ENCODE results near the gene SELPLG.

Gene SELPLG

DNA sequence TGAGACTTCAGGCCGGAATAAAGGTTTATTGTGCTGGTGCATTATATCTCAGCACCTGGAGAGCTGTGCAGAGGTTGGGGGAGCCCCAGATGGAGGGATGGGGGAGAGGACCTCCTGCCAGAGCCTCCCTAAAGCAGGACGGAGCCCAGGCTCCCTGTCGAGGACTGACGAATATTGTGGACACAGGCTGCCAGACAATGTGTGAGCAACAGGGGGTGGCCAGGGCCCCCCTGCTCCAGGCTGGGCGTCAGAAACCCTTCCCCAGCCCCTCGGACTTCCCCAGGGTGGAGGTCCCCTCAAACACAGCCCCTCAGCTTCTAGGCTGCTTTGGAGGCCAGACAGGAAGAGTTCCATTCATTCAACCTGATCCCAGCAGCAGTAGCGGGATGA, 43.9 kb downstream of the SELPLG start:
- no peaks in the 10 kb centered on the region for H3K4me1 ChIP-seq (ENCODE audit: control extremely low read depth in 1 of 4, control insufficient read depth in 4 of 4, insufficient read depth in 4 of 4, low read length in 3 of 4)

DNA sequence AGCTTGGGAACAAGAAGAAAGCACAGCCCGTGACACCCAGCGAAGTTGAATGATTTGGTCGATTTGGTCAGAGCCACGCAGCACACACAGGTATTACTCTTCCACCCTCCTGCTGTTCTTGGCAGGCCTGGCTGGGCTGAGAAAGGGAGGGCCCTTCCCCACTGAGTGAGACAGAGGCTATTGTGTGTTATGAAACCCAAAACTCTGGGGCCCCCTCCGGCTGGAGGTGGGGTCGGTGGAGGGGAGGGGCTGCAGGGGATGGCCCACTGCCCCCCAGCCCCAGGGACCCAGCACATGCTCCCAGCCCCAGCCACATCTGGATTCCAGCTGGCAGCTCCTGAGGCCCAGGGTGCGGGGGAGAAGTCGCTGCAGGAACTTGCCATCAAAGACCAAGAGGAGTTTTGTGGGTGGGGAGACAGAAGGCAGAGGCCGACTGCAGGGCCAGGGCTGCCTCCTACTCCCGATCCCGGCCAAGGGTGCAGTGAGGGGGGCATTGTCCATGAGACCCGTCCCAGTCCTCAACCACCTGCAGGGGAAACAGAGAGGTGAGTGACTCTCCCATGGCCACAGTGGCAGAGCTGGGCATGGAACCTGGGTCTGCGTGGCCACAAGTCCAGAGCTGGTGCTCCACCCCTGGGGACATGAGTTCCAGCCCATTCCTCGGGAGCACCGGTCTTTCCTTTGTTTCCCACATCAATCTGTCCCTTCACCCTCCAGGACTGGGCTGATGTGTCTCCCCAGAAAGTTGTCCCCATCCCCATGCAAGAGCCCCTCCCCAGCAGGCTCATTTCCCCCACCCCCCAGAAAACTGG, 44.5 kb downstream of the SELPLG start:
- ChIA-PET CTCF (interaction anchor here (1.1 to 2.1 kb wide), 3 partner anchors 12 to 29 kb away, joined by 3 to 10 read pairs (median 6); no protein-coding TSS in a partner anchor), POLR2A (no interaction called here)
- no peak overlapping the region for H3K4me3 ChIP-seq (ENCODE audit: control insufficient read depth in 1 of 7, extremely low read depth in 1 of 7, insufficient read depth in 4 of 7, low read depth in 2 of 7, low read length in 6 of 7)
- no peaks in the 10 kb centered on the region for H3K9me3 ChIP-seq (ENCODE audit: control extremely low read depth in 1 of 5, control insufficient read depth in 4 of 5, insufficient read depth in 2 of 5, low read depth in 1 of 5, low read length in 4 of 5)
- H3K27me3 ChIP-seq (replicated peaks in 2 of 5; ENCODE audit: control insufficient read depth in 4 of 5, insufficient read depth in 5 of 5, low read length in 4 of 5): no peaks in the 10 kb centered on the region
- whole genome bisulfite sequencing (ENCODE audit: insufficient coverage): 82% methylated on average over 15 of the region's 15 CpGs
- H3K4me1 ChIP-seq (ENCODE audit: control extremely low read depth in 1 of 4, control insufficient read depth in 4 of 4, insufficient read depth in 4 of 4, low read length in 3 of 4): no peaks in the 10 kb centered on the region
- DNase-seq: no peak
- no peaks in the 10 kb centered on the region for H3K36me3 ChIP-seq (ENCODE audit: control insufficient read depth in 4 of 4, insufficient read depth in 4 of 4, low read length in 3 of 4)
- no peak overlapping the region for H3K27ac ChIP-seq (ENCODE audit: insufficient read depth in 1 of 2, low read depth in 1 of 2, low read length in 2 of 2, poor library complexity in 1 of 2, severe bottlenecking in 2 of 2)

More for the DNA sequence above, 43.9 kb downstream of the SELPLG start:
- DNase-seq: no peak
- POLR2A ChIA-PET: no interaction called here
- no peaks in the 10 kb centered on the region for H3K36me3 ChIP-seq (ENCODE audit: control insufficient read depth in 4 of 4, insufficient read depth in 4 of 4, low read length in 3 of 4)
- H3K27ac ChIP-seq (ENCODE audit: insufficient read depth in 1 of 2, low read depth in 1 of 2, low read length in 2 of 2, poor library complexity in 1 of 2, severe bottlenecking in 2 of 2): no peak overlapping the region
- H3K27me3 ChIP-seq (replicated peaks in 2 of 5; ENCODE audit: control insufficient read depth in 4 of 5, insufficient read depth in 5 of 5, low read length in 4 of 5): no peaks in the 10 kb centered on the region
- no peaks in the 10 kb centered on the region for H3K9me3 ChIP-seq (ENCODE audit: control extremely low read depth in 1 of 5, control insufficient read depth in 4 of 5, insufficient read depth in 2 of 5, low read depth in 1 of 5, low read length in 4 of 5)
- 96% methylated on average over 3 of the region's 7 CpGs for WGBS (ENCODE audit: insufficient coverage)
- no peak overlapping the region for H3K4me3 ChIP-seq (ENCODE audit: control insufficient read depth in 1 of 7, extremely low read depth in 1 of 7, insufficient read depth in 4 of 7, low read depth in 2 of 7, low read length in 6 of 7)
- CTCF ChIA-PET: interaction anchor here (1.2 to 2.1 kb wide), 3 partner anchors 18 to 28 kb away, joined by 3 to 10 read pairs (median 4); no protein-coding TSS in a partner anchor

DNA sequence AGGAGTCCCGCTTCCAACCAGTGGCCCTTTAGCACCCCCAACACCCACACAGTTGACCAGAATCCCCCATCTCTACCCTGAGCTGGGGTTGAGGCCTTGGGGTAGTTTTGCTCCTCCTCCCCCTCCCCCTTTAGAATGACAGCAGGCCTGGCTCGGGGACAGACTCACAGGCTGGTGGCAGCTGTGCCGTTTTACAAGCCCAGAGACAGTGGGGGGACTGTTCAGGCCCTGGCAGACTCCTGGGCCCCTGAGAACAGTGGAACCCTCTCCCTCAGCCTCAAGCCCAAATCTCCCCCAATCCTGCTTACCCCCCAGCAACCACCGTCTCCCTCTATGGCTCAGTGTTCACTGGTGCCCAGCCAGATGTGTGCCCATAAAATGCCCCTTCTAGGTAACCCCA, 45.9 kb downstream of the SELPLG start:
- ChIA-PET POLR2A (no interaction called here), CTCF (interaction anchor here (1.7 to 2.1 kb wide), 2 partner anchors 27 to 30 kb away, joined by 6 to 10 read pairs; no protein-coding TSS in a partner anchor)
- Histone ChIP-seq H3K27ac (ENCODE audit: insufficient read depth in 1 of 2, low read depth in 1 of 2, low read length in 2 of 2, poor library complexity in 1 of 2, severe bottlenecking in 2 of 2) (no peak overlapping the region), H3K27me3 (replicated peaks in 2 of 5; ENCODE audit: control insufficient read depth in 4 of 5, insufficient read depth in 5 of 5, low read length in 4 of 5) (no peaks in the 10 kb centered on the region), H3K9me3 (ENCODE audit: control extremely low read depth in 1 of 5, control insufficient read depth in 4 of 5, insufficient read depth in 2 of 5, low read depth in 1 of 5, low read length in 4 of 5) (no peaks in the 10 kb centered on the region), H3K36me3 (ENCODE audit: control insufficient read depth in 4 of 4, insufficient read depth in 4 of 4, low read length in 3 of 4) (no peaks in the 10 kb centered on the region), H3K4me1 (ENCODE audit: control extremely low read depth in 1 of 4, control insufficient read depth in 4 of 4, insufficient read depth in 4 of 4, low read length in 3 of 4) (no peaks in the 10 kb centered on the region), H3K4me3 (ENCODE audit: control insufficient read depth in 1 of 7, extremely low read depth in 1 of 7, insufficient read depth in 4 of 7, low read depth in 2 of 7, low read length in 6 of 7) (no peak overlapping the region)
- WGBS (ENCODE audit: insufficient coverage): 100% methylated on average over 2 of the region's 4 CpGs
- no peak for DNase-seq

DNA sequence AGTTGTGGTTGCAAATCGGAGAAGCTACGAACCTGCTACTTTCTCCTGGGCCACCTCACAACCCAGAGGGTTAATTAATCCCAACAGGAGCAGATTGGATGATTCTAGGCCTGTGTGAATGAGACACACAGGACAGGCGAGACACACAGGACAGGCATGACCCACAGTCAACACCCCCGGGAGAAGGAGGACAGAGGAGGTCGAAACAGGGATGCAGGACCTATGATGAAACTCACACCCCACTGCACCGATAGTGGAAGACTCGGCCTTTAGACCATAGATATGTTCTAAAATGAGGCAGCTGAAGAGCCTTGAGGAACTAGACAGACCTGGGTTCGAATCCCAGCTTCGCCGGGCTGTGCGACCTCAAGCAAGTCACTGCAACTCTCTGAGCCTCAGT, 47.4 kb downstream of the SELPLG start:
- CTCF ChIA-PET: interaction anchor here (0.6 to 1.3 kb wide), 2 partner anchors 9 to 14 kb away, joined by 3 to 4 read pairs; no protein-coding TSS in a partner anchor

DNA sequence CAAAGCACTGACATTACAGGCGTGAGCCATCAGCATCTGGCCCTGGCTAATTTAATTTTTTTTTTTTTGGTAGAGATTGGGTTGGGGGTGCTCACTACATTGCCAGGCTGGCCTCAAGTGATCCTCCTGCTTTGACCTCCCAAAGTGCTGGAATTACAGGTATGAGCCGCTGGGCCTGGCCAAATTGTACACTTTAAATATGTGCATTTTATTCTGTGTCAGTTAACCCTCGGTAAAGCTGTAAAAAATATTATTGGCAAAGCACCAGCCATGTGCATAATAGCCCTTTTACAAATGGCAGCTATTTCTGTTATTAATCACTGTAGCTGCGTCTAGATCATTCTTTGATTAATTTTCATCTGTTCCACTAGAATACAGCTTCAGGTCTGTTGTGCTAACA, 47.8 kb downstream of the SELPLG start:
- no peaks in the 10 kb centered on the region for H3K9me3 ChIP-seq (ENCODE audit: control extremely low read depth in 1 of 5, control insufficient read depth in 4 of 5, insufficient read depth in 2 of 5, low read depth in 1 of 5, low read length in 4 of 5)
- ChIA-PET POLR2A (no interaction called here), CTCF (interaction anchor here (0.6 to 1.3 kb wide), 2 partner anchors 10 to 15 kb away, joined by 3 to 4 read pairs; no protein-coding TSS in a partner anchor)
- DNase-seq: no peak
- H3K27me3 ChIP-seq (replicated peaks in 2 of 5; ENCODE audit: control insufficient read depth in 4 of 5, insufficient read depth in 5 of 5, low read length in 4 of 5): no peaks in the 10 kb centered on the region
- H3K4me3 ChIP-seq (ENCODE audit: control insufficient read depth in 1 of 7, extremely low read depth in 1 of 7, insufficient read depth in 4 of 7, low read depth in 2 of 7, low read length in 6 of 7): no peak overlapping the region
- H3K4me1 ChIP-seq (ENCODE audit: control extremely low read depth in 1 of 4, control insufficient read depth in 4 of 4, insufficient read depth in 4 of 4, low read length in 3 of 4): no peaks in the 10 kb centered on the region
- H3K27ac ChIP-seq (ENCODE audit: insufficient read depth in 1 of 2, low read depth in 1 of 2, low read length in 2 of 2, poor library complexity in 1 of 2, severe bottlenecking in 2 of 2): no peak overlapping the region
- no peaks in the 10 kb centered on the region for H3K36me3 ChIP-seq (ENCODE audit: control insufficient read depth in 4 of 4, insufficient read depth in 4 of 4, low read length in 3 of 4)
- 86% methylated on average over 3 of the region's 4 CpGs for WGBS (ENCODE audit: insufficient coverage)

More for the DNA sequence above, 47.4 kb downstream of the SELPLG start:
- DNase-seq: no peak
- Histone ChIP-seq H3K27me3 (replicated peaks in 2 of 5; ENCODE audit: control insufficient read depth in 4 of 5, insufficient read depth in 5 of 5, low read length in 4 of 5) (no peaks in the 10 kb centered on the region), H3K9me3 (ENCODE audit: control extremely low read depth in 1 of 5, control insufficient read depth in 4 of 5, insufficient read depth in 2 of 5, low read depth in 1 of 5, low read length in 4 of 5) (no peaks in the 10 kb centered on the region), H3K27ac (ENCODE audit: insufficient read depth in 1 of 2, low read depth in 1 of 2, low read length in 2 of 2, poor library complexity in 1 of 2, severe bottlenecking in 2 of 2) (no peak overlapping the region), H3K4me1 (ENCODE audit: control extremely low read depth in 1 of 4, control insufficient read depth in 4 of 4, insufficient read depth in 4 of 4, low read length in 3 of 4) (no peaks in the 10 kb centered on the region), H3K4me3 (ENCODE audit: control insufficient read depth in 1 of 7, extremely low read depth in 1 of 7, insufficient read depth in 4 of 7, low read depth in 2 of 7, low read length in 6 of 7) (no peak overlapping the region), H3K36me3 (ENCODE audit: control insufficient read depth in 4 of 4, insufficient read depth in 4 of 4, low read length in 3 of 4) (no peaks in the 10 kb centered on the region)
- POLR2A ChIA-PET: no interaction called here
- WGBS (ENCODE audit: insufficient coverage): 92% methylated on average over 6 of the region's 11 CpGs

DNA sequence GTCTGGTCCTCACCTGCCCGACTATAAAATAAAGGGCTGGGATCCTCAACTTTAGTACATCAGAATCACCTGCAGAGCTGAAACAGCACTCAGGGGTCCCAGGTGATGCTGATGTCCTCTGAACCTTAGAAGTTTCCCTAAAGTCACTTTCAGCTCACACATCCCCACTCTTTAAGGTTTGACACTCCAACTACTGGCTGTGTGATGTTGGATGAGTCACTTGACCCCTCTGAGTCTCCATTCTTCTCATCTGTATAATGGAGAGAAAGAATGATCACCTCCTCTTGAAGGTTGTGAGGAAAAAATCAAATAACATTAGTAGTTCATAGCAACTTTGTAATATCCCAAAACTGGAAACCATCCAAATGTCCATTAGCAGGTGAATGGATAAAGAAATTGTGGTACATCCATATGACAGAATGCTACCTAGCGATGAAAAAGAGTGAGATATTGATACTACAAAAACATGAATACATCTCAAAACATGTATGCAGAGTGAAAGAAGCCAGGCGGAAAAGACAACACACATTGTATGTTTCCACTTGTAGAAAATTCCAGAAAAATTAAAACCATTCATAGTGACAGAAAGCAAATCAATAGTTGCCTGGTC, 49.1 kb downstream of the SELPLG start:
- WGBS (ENCODE audit: insufficient coverage): no CpG with 5 or more reads among the region's 3 CpGs
- H3K27me3 ChIP-seq (replicated peaks in 2 of 5; ENCODE audit: control insufficient read depth in 4 of 5, insufficient read depth in 5 of 5, low read length in 4 of 5): no peaks in the 10 kb centered on the region
- H3K4me3 ChIP-seq (ENCODE audit: control insufficient read depth in 1 of 7, extremely low read depth in 1 of 7, insufficient read depth in 4 of 7, low read depth in 2 of 7, low read length in 6 of 7): no peak overlapping the region
- ChIA-PET CTCF (interaction anchor here (3.3 kb wide), 1 partner anchor 33 kb away, joined by 17 read pairs; no protein-coding TSS in a partner anchor), POLR2A (interaction anchor here (0.7 kb wide), 1 partner anchor 1912 kb away, joined by 3 read pairs; no protein-coding TSS in a partner anchor)
- no peaks in the 10 kb centered on the region for H3K9me3 ChIP-seq (ENCODE audit: control extremely low read depth in 1 of 5, control insufficient read depth in 4 of 5, insufficient read depth in 2 of 5, low read depth in 1 of 5, low read length in 4 of 5)
- H3K27ac ChIP-seq (ENCODE audit: insufficient read depth in 1 of 2, low read depth in 1 of 2, low read length in 2 of 2, poor library complexity in 1 of 2, severe bottlenecking in 2 of 2): no peak overlapping the region
- H3K36me3 ChIP-seq (ENCODE audit: control insufficient read depth in 4 of 4, insufficient read depth in 4 of 4, low read length in 3 of 4): no peaks in the 10 kb centered on the region
- DNase-seq: no peak
- no peaks in the 10 kb centered on the region for H3K4me1 ChIP-seq (ENCODE audit: control extremely low read depth in 1 of 4, control insufficient read depth in 4 of 4, insufficient read depth in 4 of 4, low read length in 3 of 4)

DNA sequence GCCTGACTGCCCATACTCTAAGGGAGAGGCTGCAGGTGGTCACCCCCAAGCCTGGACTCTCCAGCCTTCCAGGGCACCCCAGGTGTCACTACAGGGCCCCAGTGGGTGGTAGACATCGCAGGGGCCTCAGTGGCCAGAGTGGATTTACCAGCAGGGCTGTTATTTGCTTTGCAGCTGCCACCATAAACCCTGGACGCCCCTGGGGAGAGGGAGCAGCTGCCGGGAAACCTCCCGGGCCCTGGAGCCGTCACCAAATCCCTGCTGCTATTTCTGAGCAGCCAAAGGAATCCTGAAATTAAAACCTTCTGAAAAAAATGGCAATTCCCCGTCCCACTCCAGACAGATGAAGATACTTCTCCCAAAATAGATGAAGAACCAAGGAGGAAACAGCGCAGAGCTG, 49.7 kb downstream of the SELPLG start:
- WGBS (ENCODE audit: insufficient coverage): 96% methylated on average over 7 of the region's 7 CpGs
- CTCF ChIA-PET: interaction anchor here (3.3 kb wide), 1 partner anchor 34 kb away, joined by 17 read pairs; no protein-coding TSS in a partner anchor
- Histone ChIP-seq H3K27me3 (replicated peaks in 2 of 5; ENCODE audit: control insufficient read depth in 4 of 5, insufficient read depth in 5 of 5, low read length in 4 of 5) (no peaks in the 10 kb centered on the region), H3K4me1 (ENCODE audit: control extremely low read depth in 1 of 4, control insufficient read depth in 4 of 4, insufficient read depth in 4 of 4, low read length in 3 of 4) (no peaks in the 10 kb centered on the region), H3K36me3 (ENCODE audit: control insufficient read depth in 4 of 4, insufficient read depth in 4 of 4, low read length in 3 of 4) (no peaks in the 10 kb centered on the region), H3K4me3 (ENCODE audit: control insufficient read depth in 1 of 7, extremely low read depth in 1 of 7, insufficient read depth in 4 of 7, low read depth in 2 of 7, low read length in 6 of 7) (no peak overlapping the region), H3K27ac (ENCODE audit: insufficient read depth in 1 of 2, low read depth in 1 of 2, low read length in 2 of 2, poor library complexity in 1 of 2, severe bottlenecking in 2 of 2) (no peak overlapping the region), H3K9me3 (ENCODE audit: control extremely low read depth in 1 of 5, control insufficient read depth in 4 of 5, insufficient read depth in 2 of 5, low read depth in 1 of 5, low read length in 4 of 5) (no peaks in the 10 kb centered on the region)
- no peak for DNase-seq
- POLR2A ChIA-PET: no interaction called here

Data from common myeloid progenitor, CD34-positive (primary cell).